ENCODE data around the gene ZNF536. TPM values are rescaled to one million over a fixed set of nuclear protein-coding genes. Genes with fewer than 3 reads are reported as not detected.

The ZNF536 gene
- total RNA-seq, 1 experiment from 2014 or later = not detected

- Histone ChIP-seq H3K9me3 (ENCODE audit: low read length) (no peaks in the 10 kb centered on the region), H4K20me1 (ENCODE audit: low read length) (no peaks in the 10 kb centered on the region), H3K9me2 (replicated peaks; ENCODE audit: low read length) (no peaks in the 10 kb centered on the region), H3F3A (ENCODE audit: low read length, unreplicated experiment) (no peaks in the 10 kb centered on the region), H3K36me3 (ENCODE audit: low read depth, low read length) (no peaks in the 10 kb centered on the region), H3K27me3 (ENCODE audit: low read length) (peaks cover 7% of the 10 kb centered on the region; the same call in 1 of the 2 replicates), H3K79me2 (ENCODE audit: low read length) (no peaks in the 10 kb centered on the region), H3K4me1 (ENCODE audit: insufficient read depth, low read length) (no peaks in the 10 kb centered on the region), H3K4me3 (ENCODE audit: low read length) (no peak overlapping the region), H3K9ac (ENCODE audit: low read length) (no peak overlapping the region), H2AFZ (ENCODE audit: low read length) (no peak overlapping the region), H3K27ac (ENCODE audit: low read length) (no peak overlapping the region), H3K4me2 (ENCODE audit: low read length) (no peak overlapping the region)
- CTCF ChIA-PET = no interaction called here
- POLR2A ChIA-PET (ENCODE audit: unreplicated experiment) = no interaction called here
- no peak for ATAC-seq
- intact Hi-C loops (cut with micrococcal nuclease) = no loop called here
- TF ChIP-seq EZH2 (IDR thresholded peaks at IDR 0.05; ENCODE audit: low read length, unreplicated experiment) = no peak
- TF ChIP-seq CTCF (conservative IDR thresholded peaks at IDR 0.05; ENCODE audit: low read depth, low read length) = no peak
- TF ChIP-seq EZH2phosphoT487 (IDR thresholded peaks at IDR 0.05; ENCODE audit: borderline replicate concordance, low read length) = no peak
- BruUV-seq (replicated peaks) = no TSS peak
- DNase-seq = no peak
Measured at GRCh38 chr19:30375553-30376031, 3.4 kb downstream of the ZNF536 start.

GRCh38 chr19:30376272-30376671, 4.1 kb downstream of the ZNF536 start:
- no peaks in the 10 kb centered on the region for H3K79me2 ChIP-seq (ENCODE audit: low read length)
- H3K4me2 ChIP-seq (ENCODE audit: low read length) = no peak overlapping the region
- ATAC-seq = no peak
- intact Hi-C loops (cut with micrococcal nuclease) = no loop called here
- BruUV-seq (replicated peaks) = no TSS peak
- H3K36me3 ChIP-seq (ENCODE audit: low read depth, low read length) = no peaks in the 10 kb centered on the region
- no peaks in the 10 kb centered on the region for H3F3A ChIP-seq (ENCODE audit: low read length, unreplicated experiment)
- H3K27ac ChIP-seq (ENCODE audit: low read length) = no peak overlapping the region
- no peak overlapping the region for H3K4me3 ChIP-seq (ENCODE audit: low read length)
- 0 out of 2 replicates have a peak, but pooled peaks cover under 1% of the 10 kb centered on the region for H3K27me3 ChIP-seq (ENCODE audit: low read length)
- H3K9me3 ChIP-seq (ENCODE audit: low read length) = no peaks in the 10 kb centered on the region
- no peak overlapping the region for H2AFZ ChIP-seq (ENCODE audit: low read length)
- TF ChIP-seq EZH2phosphoT487 (IDR thresholded peaks at IDR 0.05; ENCODE audit: borderline replicate concordance, low read length) = no peak
- no peak for TF ChIP-seq CTCF (conservative IDR thresholded peaks at IDR 0.05; ENCODE audit: low read depth, low read length)
- TF ChIP-seq EZH2 (IDR thresholded peaks at IDR 0.05; ENCODE audit: low read length, unreplicated experiment) = no peak
- H4K20me1 ChIP-seq (ENCODE audit: low read length) = no peaks in the 10 kb centered on the region
- no peak for DNase-seq
- no peaks in the 10 kb centered on the region for H3K4me1 ChIP-seq (ENCODE audit: insufficient read depth, low read length)
- no peaks in the 10 kb centered on the region for H3K9me2 ChIP-seq (replicated peaks; ENCODE audit: low read length)
- no peak overlapping the region for H3K9ac ChIP-seq (ENCODE audit: low read length)
- CTCF ChIA-PET = no interaction called here
- POLR2A ChIA-PET (ENCODE audit: unreplicated experiment) = no interaction called here

- Histone ChIP-seq H3K27me3 (ENCODE audit: low read length) (no peaks in the 10 kb centered on the region), H3K9ac (ENCODE audit: low read length) (no peak overlapping the region), H3K4me3 (ENCODE audit: low read length) (no peak overlapping the region), H3K79me2 (ENCODE audit: low read length) (no peaks in the 10 kb centered on the region), H3F3A (ENCODE audit: low read length, unreplicated experiment) (no peaks in the 10 kb centered on the region), H3K27ac (ENCODE audit: low read length) (no peak overlapping the region), H3K4me1 (ENCODE audit: insufficient read depth, low read length) (no peaks in the 10 kb centered on the region), H3K4me2 (ENCODE audit: low read length) (no peak overlapping the region), H2AFZ (ENCODE audit: low read length) (no peak overlapping the region), H4K20me1 (ENCODE audit: low read length) (no peaks in the 10 kb centered on the region), H3K9me2 (replicated peaks; ENCODE audit: low read length) (no peaks in the 10 kb centered on the region), H3K9me3 (ENCODE audit: low read length) (no peaks in the 10 kb centered on the region), H3K36me3 (ENCODE audit: low read depth, low read length) (no peaks in the 10 kb centered on the region)
- intact Hi-C loops (cut with micrococcal nuclease) = no loop called here
- no TSS peak for BruUV-seq (replicated peaks)
- no peak for DNase-seq
- TF ChIP-seq EZH2 (IDR thresholded peaks at IDR 0.05; ENCODE audit: low read length, unreplicated experiment) = no peak
- TF ChIP-seq EZH2phosphoT487 (IDR thresholded peaks at IDR 0.05; ENCODE audit: borderline replicate concordance, low read length) = no peak
- TF ChIP-seq CTCF (conservative IDR thresholded peaks at IDR 0.05; ENCODE audit: low read depth, low read length) = no peak
- CTCF ChIA-PET = no interaction called here
- ATAC-seq = no peak
- POLR2A ChIA-PET (ENCODE audit: unreplicated experiment) = no interaction called here
Measured at GRCh38 chr19:30376826-30377425, 4.7 kb downstream of the ZNF536 start.
